Brain microvascular endothelial cell (primary cell): ENCODE data around the gene SNTN.

Experiments
- DNase-seq: peaks from one replicate; pipeline ENCODE4 v3.0.0-alpha.2; 2020
- H3K27ac ChIP-seq: fragments of 250-450 bp; sonication (Bioruptor Pico); 2 replicates; pipeline ENCODE4 v1.5.1; 2020; ENCODE audit warnings: mild to moderate bottlenecking, moderate library complexity
- H3K27me3 ChIP-seq: fragments of 250-450 bp; sonication (Bioruptor Pico); replicated peaks from 2 replicates; pipeline ENCODE4 v1.5.1; 2020; ENCODE audit warnings: mild to moderate bottlenecking
- H3K36me3 ChIP-seq: fragments of 250-450 bp; sonication (Bioruptor Pico); replicated peaks from 2 replicates; pipeline ENCODE4 v1.5.1; 2020; ENCODE audit warnings: mild to moderate bottlenecking
- H3K4me3 ChIP-seq: 2 replicates; pipeline ENCODE4 v1.5.1; 2011; ENCODE audit warnings: low read depth, mild to moderate bottlenecking, control low read depth, low read length, moderate library complexity
- in situ Hi-C: cut with HindIII; loops from 2 replicates; pipeline ENCODE4 v1.10.0; 2017; ENCODE audit warnings: low sequenced_read_pairs, low pct_ligation_motif_present
- TF ChIP-seq, protein P1 (sequence below): IDR thresholded peaks from 2 replicates; pipeline ENCODE4 v1.5.1; 2011; ENCODE audit warnings: low read depth, mild to moderate bottlenecking, moderate library complexity, low read length, control low read depth, inconsistent platforms; ENCODE audit errors: missing control alignments

SNTN gene

DNA sequence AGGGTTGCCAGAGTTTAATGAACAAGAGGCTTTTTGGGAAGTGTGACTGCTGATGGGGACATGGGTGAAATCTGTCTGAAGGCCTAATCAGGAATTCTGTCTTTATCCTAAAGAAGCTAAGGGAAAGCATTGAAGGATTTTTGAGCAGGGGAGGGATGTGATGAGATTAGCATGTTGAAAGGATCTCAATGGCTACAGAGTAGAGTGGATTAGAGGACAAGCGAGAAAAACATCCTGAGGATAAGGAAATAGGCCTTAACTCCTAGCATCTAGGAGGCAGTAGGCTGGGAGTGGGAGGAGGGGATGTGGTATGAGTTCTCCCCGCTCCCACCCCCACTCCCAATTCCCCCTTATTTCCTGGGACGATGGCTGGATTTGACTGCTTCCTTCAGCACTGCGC lies 35.1 kb upstream of the SNTN start:
- TF ChIP-seq, protein P1, sequence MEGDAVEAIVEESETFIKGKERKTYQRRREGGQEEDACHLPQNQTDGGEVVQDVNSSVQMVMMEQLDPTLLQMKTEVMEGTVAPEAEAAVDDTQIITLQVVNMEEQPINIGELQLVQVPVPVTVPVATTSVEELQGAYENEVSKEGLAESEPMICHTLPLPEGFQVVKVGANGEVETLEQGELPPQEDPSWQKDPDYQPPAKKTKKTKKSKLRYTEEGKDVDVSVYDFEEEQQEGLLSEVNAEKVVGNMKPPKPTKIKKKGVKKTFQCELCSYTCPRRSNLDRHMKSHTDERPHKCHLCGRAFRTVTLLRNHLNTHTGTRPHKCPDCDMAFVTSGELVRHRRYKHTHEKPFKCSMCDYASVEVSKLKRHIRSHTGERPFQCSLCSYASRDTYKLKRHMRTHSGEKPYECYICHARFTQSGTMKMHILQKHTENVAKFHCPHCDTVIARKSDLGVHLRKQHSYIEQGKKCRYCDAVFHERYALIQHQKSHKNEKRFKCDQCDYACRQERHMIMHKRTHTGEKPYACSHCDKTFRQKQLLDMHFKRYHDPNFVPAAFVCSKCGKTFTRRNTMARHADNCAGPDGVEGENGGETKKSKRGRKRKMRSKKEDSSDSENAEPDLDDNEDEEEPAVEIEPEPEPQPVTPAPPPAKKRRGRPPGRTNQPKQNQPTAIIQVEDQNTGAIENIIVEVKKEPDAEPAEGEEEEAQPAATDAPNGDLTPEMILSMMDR: no peak
- Histone ChIP-seq H3K27ac (no peak overlapping the region), H3K4me3 (no peak overlapping the region), H3K27me3 (no peaks in the 10 kb centered on the region), H3K36me3 (no peaks in the 10 kb centered on the region)
- in situ Hi-C loops: no loop called here
- no peak for DNase-seq

DNA sequence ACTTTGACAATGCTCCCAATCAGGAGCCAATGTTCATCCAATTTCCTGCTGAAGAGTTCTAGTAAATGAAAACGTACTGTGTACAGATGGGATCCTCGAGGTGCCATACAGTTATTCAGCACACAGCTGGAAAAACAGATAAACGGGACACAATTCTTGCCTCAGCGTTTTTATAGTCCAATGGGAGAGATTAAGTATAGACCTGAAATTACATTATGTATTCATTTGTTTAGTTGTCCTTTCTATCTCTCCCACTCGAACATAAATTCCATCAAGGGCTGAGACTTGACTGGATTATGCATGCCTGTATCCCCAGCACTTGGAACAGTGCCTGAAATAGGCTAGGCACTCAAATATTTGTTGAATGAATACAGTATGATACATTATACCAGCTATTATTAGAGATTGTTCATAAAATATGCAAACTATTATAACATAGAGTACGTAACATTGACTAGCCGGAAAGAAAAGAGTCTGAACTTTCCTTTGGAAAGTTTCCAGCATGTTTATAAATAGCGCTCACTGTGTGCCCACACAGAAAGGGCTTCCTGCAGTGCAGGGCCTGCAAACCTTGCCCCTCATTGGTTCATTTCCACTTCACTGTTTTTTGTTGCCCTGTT lies 27.4 kb upstream of the SNTN start:
- H3K27ac ChIP-seq: no peak overlapping the region
- H3K27me3 ChIP-seq: no peaks in the 10 kb centered on the region
- TF ChIP-seq, protein P1: no peak
- peak; percentile 94 for DNase-seq
- H3K4me3 ChIP-seq: no peak overlapping the region
- no peaks in the 10 kb centered on the region for H3K36me3 ChIP-seq
- in situ Hi-C loops: no loop called here

DNA sequence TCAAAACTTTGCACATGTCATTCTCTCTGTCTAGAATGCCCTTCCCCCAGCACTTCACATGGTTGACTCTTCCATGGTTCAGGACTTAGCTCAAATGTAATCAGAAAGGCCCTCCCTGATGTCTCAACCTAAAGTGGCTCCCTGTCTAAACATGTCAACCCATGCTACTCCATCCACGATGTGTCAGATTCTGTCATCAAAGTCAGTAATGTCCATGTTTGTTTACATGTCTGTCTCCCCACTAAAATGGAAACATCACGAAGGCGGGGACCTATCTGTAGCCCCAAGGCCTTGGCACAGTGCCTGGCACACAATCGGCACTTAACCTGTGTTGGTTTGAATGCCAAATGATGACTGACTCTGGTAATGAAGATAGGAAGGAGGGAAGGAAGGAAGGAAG lies 20.8 kb upstream of the SNTN start:
- Histone ChIP-seq H3K4me3 (no peak overlapping the region), H3K36me3 (no peaks in the 10 kb centered on the region), H3K27ac (no peak overlapping the region), H3K27me3 (no peaks in the 10 kb centered on the region)
- no peak for DNase-seq
- in situ Hi-C loops: no loop called here
- TF ChIP-seq, protein P1: no peak

DNA sequence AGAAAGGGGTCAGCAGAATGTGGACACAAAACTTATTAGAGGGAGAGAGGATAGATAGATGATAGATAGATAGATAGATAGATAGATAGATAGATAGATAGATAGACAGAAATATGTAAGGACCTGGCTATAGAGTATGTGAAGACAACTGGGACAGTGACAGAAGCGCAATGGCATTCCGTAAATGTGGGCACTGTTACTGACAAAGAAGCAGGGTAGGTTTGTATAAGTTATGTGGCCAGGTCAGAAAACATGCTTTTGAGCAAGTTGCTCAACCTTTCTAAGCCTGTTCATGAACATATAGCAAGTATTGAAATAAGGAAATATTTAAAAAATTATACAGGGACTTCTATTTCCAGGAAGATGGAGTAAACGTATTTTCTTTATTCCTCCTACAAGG lies 17.3 kb upstream of the SNTN start:
- DNase-seq: no peak
- H3K4me3 ChIP-seq: no peak overlapping the region
- TF ChIP-seq, protein P1: no peak
- H3K27me3 ChIP-seq: no peaks in the 10 kb centered on the region
- no peaks in the 10 kb centered on the region for H3K36me3 ChIP-seq
- in situ Hi-C loops: no loop called here
- no peak overlapping the region for H3K27ac ChIP-seq

DNA sequence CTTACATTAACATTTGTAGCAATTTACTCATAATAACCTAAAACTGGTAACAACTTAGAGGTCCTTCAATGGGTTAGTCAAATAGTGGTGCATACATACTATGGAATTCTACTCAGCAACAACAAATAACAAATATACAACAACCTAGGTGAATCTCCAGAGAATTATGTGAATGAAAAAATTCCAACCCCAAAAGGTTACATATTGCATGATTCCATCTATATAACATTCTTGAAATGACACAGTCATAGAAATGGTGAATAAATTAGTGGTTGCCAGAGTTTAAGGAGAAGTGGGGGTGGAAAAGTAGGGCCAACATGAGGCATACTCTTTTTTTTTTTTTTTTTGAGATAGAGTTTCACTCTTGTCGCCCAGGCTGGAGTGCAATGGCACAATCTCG lies 12.7 kb upstream of the SNTN start:
- H3K27me3 ChIP-seq: no peaks in the 10 kb centered on the region
- TF ChIP-seq, protein P1: no peak
- DNase-seq: no peak
- in situ Hi-C loops: no loop called here
- no peak overlapping the region for H3K4me3 ChIP-seq
- no peak overlapping the region for H3K27ac ChIP-seq
- no peaks in the 10 kb centered on the region for H3K36me3 ChIP-seq

DNA sequence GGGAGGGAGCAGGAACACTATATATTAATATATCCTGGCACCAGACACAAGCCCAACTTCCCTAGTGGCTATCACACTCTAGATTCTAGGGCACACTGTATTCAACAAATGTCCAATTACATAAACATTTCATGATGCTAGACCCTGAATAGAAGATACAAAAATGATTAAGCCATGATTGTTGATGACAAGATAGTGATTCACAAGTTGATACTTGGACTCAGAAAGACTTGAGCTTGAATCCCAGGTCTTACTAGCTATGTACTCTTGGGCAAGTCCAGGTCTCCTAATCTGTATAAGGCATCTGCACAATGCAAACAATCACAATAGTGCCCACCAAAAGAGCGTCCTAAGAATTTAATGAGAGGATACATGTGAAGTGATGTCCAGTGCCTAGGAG lies 10.0 kb upstream of the SNTN start:
- Histone ChIP-seq H3K4me3 (no peak overlapping the region), H3K27ac (no peak overlapping the region), H3K27me3 (no peaks in the 10 kb centered on the region), H3K36me3 (no peaks in the 10 kb centered on the region)
- in situ Hi-C loops: no loop called here
- no peak for DNase-seq
- TF ChIP-seq, protein P1: no peak
